ENCODE data around the gene SPTBN4.

GRCh38 chr19:40508739-40509260, 42.0 kb downstream of the SPTBN4 start:
- TF ChIP-seq TAF1 (IDR thresholded peaks at IDR 0.05; ENCODE audit: borderline replicate concordance, low read depth, low read length), result no peak
- no peak for TF ChIP-seq POLR2A (IDR thresholded peaks at IDR 0.05; ENCODE audit: low read depth, low read length)
